Skeletal muscle tissue (tissue), 4 donors: Measurements from ENCODE around the gene GTF2A2. TPM values are rescaled to one million over a fixed set of nuclear protein-coding genes. Genes with fewer than 3 reads are reported as not detected.

Experiments
- H3K27ac ChIP-seq: one replicate; pipeline ENCODE4 v1.7.0; 2013; ENCODE audit warnings: mild to moderate bottlenecking, low read depth, low read length, inconsistent platforms
- H3K27me3 ChIP-seq, 3 donors: one replicate each; pipeline ENCODE4 v1.7.0; 2013; ENCODE audit warnings: low read length in 3 of 3; ENCODE audit not compliant: control insufficient read depth in 3 of 3, insufficient read depth in 3 of 3
- H3K36me3 ChIP-seq, 3 donors: one replicate each; pipeline ENCODE4 v1.7.0; 2013; ENCODE audit warnings: low read length in 3 of 3; ENCODE audit not compliant: control insufficient read depth in 3 of 3, insufficient read depth in 3 of 3
- H3K4me1 ChIP-seq, 3 donors: one replicate each; pipeline ENCODE4 v1.7.0; 2013; ENCODE audit warnings: low read length in 3 of 3, mild to moderate bottlenecking in 3 of 3; ENCODE audit not compliant: control insufficient read depth in 3 of 3, insufficient read depth in 3 of 3
- H3K4me3 ChIP-seq, 3 donors: one replicate each; pipeline ENCODE4 v1.7.0; 2013; ENCODE audit warnings: low read length in 3 of 3
- H3K9ac ChIP-seq, 3 donors: one replicate each; pipeline ENCODE4 v1.7.0; 2013; ENCODE audit warnings: low read length in 3 of 3, mild to moderate bottlenecking in 3 of 3, moderate library complexity in 2 of 3, low read depth in 1 of 3
- H3K9me3 ChIP-seq, 3 donors: one replicate each; pipeline ENCODE4 v1.7.0; 2013; ENCODE audit warnings: low read length in 3 of 3; ENCODE audit not compliant: control insufficient read depth in 3 of 3
- total RNA-seq: library from RNA; depleted of rRNA; stranded (reverse); fragments of >200 nt; gene quantifications from one replicate; pipeline ENCODE4 v1.2.3, GENCODE V29; 2014
- donor health status: Osteomylitis.

GTF2A2 gene
- total RNA-seq, 1 donor from 2014 or later: 20.9 TPM

- Histone ChIP-seq H3K4me1 (no peaks in the 10 kb centered on the region), H3K9ac (no peak overlapping the region), H3K36me3 (no peaks in the 10 kb centered on the region), H3K9me3 (no peaks in the 10 kb centered on the region), H3K27me3 (peaks cover 10 to 15% (median 12%) of the 10 kb centered on the region in 3 donors), H3K4me3 (no peak overlapping the region), H3K27ac (no peak overlapping the region)
These were observed 43.2 kb downstream of the GTF2A2 start for GRCh38 chr15:59614153-59614552.

GRCh38 chr15:59611276-59612260, 45.7 kb downstream of the GTF2A2 start, which contains the start of gene GCNT3:
Gene GCNT3, plus strand, starts transcription at chr15:59611783. Its CDS starts 6,456 bp downstream, at chr15:59618239.
- H3K27ac ChIP-seq: no peak within 1 kb of the TSS
- no peaks in the 10 kb centered on the region for H3K4me1 ChIP-seq
- no peak within 1 kb of the TSS for H3K9ac ChIP-seq
- H3K4me3 ChIP-seq: no peak within 1 kb of the TSS
- H3K36me3 ChIP-seq: no peaks in the 10 kb centered on the region
- peaks cover 0 to 6% (median 0%) of the 10 kb centered on the region in 3 donors for H3K27me3 ChIP-seq
- no peaks in the 10 kb centered on the region for H3K9me3 ChIP-seq

- H3K4me3 ChIP-seq: no peak overlapping the region
- H3K9me3 ChIP-seq: no peaks in the 10 kb centered on the region
- no peak overlapping the region for H3K9ac ChIP-seq
- no peaks in the 10 kb centered on the region for H3K4me1 ChIP-seq
- no peaks in the 10 kb centered on the region for H3K27me3 ChIP-seq
- H3K36me3 ChIP-seq: no peaks in the 10 kb centered on the region
- no peak overlapping the region for H3K27ac ChIP-seq
These were observed 47.3 kb downstream of the GTF2A2 start for GRCh38 chr15:59609730-59610712.

- Histone ChIP-seq H3K36me3 (no peaks in the 10 kb centered on the region), H3K4me3 (no peak overlapping the region)
These were observed 51.3 kb downstream of the GTF2A2 start for GRCh38 chr15:59605994-59606393.

GRCh38 chr15:59598461-59598860, 58.9 kb downstream of the GTF2A2 start:
- H3K27me3 ChIP-seq: no peaks in the 10 kb centered on the region
- no peaks in the 10 kb centered on the region for H3K4me1 ChIP-seq

More at GRCh38 chr15:59605994-59606393, 51.3 kb downstream of the GTF2A2 start:
- no peak overlapping the region for H3K9ac ChIP-seq
- no peaks in the 10 kb centered on the region for H3K4me1 ChIP-seq
- H3K27me3 ChIP-seq: no peaks in the 10 kb centered on the region
- no peaks in the 10 kb centered on the region for H3K9me3 ChIP-seq
- H3K27ac ChIP-seq: no peak overlapping the region

GRCh38 chr15:59596640-59597039, 60.7 kb downstream of the GTF2A2 start:
- no peak overlapping the region for H3K27ac ChIP-seq
- H3K4me3 ChIP-seq: no peak overlapping the region
- no peaks in the 10 kb centered on the region for H3K27me3 ChIP-seq
- no peaks in the 10 kb centered on the region for H3K36me3 ChIP-seq
- no peak overlapping the region for H3K9ac ChIP-seq
- H3K4me1 ChIP-seq: no peaks in the 10 kb centered on the region
- no peaks in the 10 kb centered on the region for H3K9me3 ChIP-seq

More at GRCh38 chr15:59598461-59598860, 58.9 kb downstream of the GTF2A2 start:
- Histone ChIP-seq H3K36me3 (no peaks in the 10 kb centered on the region), H3K9ac (no peak overlapping the region), H3K4me3 (no peak overlapping the region), H3K9me3 (no peaks in the 10 kb centered on the region), H3K27ac (no peak overlapping the region)

GRCh38 chr15:59595434-59595915, 61.8 kb downstream of the GTF2A2 start:
- no peak overlapping the region for H3K9ac ChIP-seq
- no peak overlapping the region for H3K4me3 ChIP-seq
- H3K9me3 ChIP-seq: no peaks in the 10 kb centered on the region
- H3K36me3 ChIP-seq: no peaks in the 10 kb centered on the region
- no peaks in the 10 kb centered on the region for H3K27me3 ChIP-seq
- no peak overlapping the region for H3K27ac ChIP-seq
- no peaks in the 10 kb centered on the region for H3K4me1 ChIP-seq

- Histone ChIP-seq H3K27me3 (peaks cover 0 to 1% (median 0%) of the 10 kb centered on the region in 3 donors), H3K27ac (no peak overlapping the region), H3K4me3 (no peak overlapping the region)
These were observed 62.3 kb downstream of the GTF2A2 start for GRCh38 chr15:59594991-59595390.

GRCh38 chr15:59594493-59594942, 62.8 kb downstream of the GTF2A2 start:
- H3K4me3 ChIP-seq: no peak overlapping the region
- H3K9me3 ChIP-seq: no peaks in the 10 kb centered on the region
- H3K9ac ChIP-seq: no peak overlapping the region
- H3K27ac ChIP-seq: no peak overlapping the region
- H3K27me3 ChIP-seq: peaks cover 0 to 4% (median 0%) of the 10 kb centered on the region in 3 donors
- H3K4me1 ChIP-seq: no peaks in the 10 kb centered on the region
- H3K36me3 ChIP-seq: no peaks in the 10 kb centered on the region

More at GRCh38 chr15:59594991-59595390, 62.3 kb downstream of the GTF2A2 start:
- Histone ChIP-seq H3K9ac (no peak overlapping the region), H3K36me3 (no peaks in the 10 kb centered on the region), H3K9me3 (no peaks in the 10 kb centered on the region), H3K4me1 (no peaks in the 10 kb centered on the region)
